VCaP (cell line): Measurements from ENCODE around the gene EVPL.

Experiments
- H3K27ac ChIP-seq: fragments of 450-650 bp; 2 replicates; pipeline ENCODE4 v1.5.1; 2017
- TF ChIP-seq, protein P1 (sequence below): fragments of 450-650 bp; conservative IDR thresholded peaks from 2 replicates; pipeline ENCODE4 v1.5.1; 2017; ENCODE audit warnings: mild to moderate bottlenecking, moderate library complexity

Gene EVPL

GRCh38 chr17:76011951-76012350, 15.2 kb downstream of the EVPL start:
- TF ChIP-seq, protein P1, sequence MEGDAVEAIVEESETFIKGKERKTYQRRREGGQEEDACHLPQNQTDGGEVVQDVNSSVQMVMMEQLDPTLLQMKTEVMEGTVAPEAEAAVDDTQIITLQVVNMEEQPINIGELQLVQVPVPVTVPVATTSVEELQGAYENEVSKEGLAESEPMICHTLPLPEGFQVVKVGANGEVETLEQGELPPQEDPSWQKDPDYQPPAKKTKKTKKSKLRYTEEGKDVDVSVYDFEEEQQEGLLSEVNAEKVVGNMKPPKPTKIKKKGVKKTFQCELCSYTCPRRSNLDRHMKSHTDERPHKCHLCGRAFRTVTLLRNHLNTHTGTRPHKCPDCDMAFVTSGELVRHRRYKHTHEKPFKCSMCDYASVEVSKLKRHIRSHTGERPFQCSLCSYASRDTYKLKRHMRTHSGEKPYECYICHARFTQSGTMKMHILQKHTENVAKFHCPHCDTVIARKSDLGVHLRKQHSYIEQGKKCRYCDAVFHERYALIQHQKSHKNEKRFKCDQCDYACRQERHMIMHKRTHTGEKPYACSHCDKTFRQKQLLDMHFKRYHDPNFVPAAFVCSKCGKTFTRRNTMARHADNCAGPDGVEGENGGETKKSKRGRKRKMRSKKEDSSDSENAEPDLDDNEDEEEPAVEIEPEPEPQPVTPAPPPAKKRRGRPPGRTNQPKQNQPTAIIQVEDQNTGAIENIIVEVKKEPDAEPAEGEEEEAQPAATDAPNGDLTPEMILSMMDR, result no peak
- H3K27ac ChIP-seq, result no peak overlapping the region

DNA sequence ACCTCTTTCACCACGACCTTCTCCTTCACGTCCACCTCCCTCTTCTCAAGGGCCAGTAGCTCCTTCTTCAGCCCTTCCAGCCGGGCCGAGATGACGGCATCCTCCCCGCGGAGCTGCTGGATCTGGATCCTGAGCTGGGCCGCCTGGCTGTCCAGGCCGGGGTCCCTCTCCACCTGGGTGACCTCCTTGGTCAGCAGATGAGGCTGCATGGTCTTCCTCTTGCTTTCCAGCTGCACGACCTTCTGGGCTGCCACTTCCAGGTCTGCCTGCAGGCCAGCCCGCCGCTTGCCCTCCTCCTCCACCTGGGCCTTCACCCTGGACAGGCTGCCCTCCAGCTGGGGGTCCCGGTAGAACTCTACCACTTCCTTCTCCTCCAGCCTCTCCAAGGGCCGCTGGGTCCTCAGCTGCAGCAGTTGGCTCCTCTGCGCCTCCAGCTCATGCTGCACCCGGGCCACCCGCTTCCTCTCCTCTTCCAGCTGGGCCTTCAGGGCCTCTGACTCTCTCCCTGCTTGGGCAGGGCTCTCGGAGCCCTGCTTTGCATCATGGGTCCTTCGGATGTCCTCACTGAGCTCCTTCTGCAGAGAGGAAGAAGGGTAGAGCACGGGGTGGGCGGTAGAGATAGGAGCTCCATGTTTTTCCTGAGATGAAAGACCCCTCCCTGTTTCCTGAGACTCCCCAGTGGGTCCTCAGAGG, 17.0 kb downstream of the EVPL start:
- H3K27ac ChIP-seq, result no peak overlapping the region
- TF ChIP-seq, protein P1, result no peak

DNA sequence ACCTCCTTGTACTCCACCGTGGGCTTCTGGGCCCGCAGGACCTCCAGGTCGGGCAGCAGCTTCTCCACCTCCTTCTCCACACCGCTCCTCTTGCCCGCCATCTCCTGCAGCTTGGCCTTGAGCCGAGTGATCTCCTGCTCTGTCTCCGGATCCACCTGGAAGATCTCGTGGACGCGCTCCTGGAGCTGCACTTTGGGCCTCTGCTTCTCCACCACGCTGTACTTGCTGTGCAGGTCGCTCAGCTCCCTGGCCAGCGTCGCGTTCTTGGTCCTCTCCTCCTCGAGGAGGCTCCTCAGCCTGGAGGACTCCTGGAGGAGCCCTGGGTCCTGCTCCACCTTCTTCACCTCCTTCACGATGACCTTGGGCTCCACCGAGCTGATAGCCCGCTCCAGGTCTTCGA, 17.7 kb downstream of the EVPL start:
- no peak overlapping the region for H3K27ac ChIP-seq
- TF ChIP-seq, protein P1, result no peak

- TF ChIP-seq, protein P1, result no peak
Observed at GRCh38 chr17:76008630-76009425, 18.3 kb downstream of the EVPL start.

GRCh38 chr17:76008208-76008607, 18.9 kb downstream of the EVPL start:
- TF ChIP-seq, protein P1, result no peak
- no peak overlapping the region for H3K27ac ChIP-seq

More at GRCh38 chr17:76008630-76009425, 18.3 kb downstream of the EVPL start:
- H3K27ac ChIP-seq, result no peak overlapping the region

- TF ChIP-seq, protein P1, result no peak
- H3K27ac ChIP-seq, result no peak overlapping the region
Observed at GRCh38 chr17:76007850-76008165, 19.3 kb downstream of the EVPL start.

DNA sequence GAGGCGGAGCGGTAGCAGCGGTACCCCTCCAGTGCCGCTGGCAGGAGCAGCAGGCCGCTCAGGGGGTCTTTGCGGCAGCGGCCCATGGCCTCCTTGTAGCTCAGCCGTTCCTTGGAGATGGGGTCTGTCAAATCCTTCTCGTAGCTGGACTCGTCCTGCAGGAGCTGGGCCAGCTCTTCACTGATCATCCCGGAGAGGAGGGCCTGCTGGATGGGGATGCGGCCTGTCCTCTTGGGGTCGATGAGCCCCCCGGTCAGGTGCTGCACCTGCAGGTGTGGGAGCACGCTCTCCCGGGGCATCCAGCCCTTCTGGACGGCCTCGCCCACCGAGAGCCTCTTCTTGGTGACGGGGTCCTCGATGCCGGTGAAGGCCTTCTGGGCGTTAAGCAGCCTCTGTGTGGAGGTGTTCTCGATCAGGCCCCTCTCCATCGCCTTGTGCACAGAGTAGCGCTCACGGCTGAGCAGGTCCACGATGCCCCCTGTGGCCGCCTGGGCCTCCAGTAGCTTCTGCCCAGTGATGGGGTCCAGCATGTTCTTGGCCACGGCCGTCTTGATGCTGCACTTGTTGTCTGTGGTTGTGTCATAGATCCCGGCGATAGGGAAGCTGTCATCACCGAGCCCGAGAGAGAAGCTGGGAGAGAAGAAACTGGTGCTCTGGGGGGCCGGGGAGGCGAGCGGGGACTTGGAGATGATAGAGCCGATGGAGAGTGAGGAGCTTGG, 19.8 kb downstream of the EVPL start:
- no peak overlapping the region for H3K27ac ChIP-seq
- TF ChIP-seq, protein P1, result no peak
